HG03103 (cell line): ENCODE measurements around the gene EPB41L4B.
"Not testable (repeated sequence)": the region's sequence is repeated elsewhere in the genome, so short reads cannot be mapped to it uniquely, and the experiment has no call there.

Source experiments
- ATAC-seq: cut with Tn5 transposase; IDR thresholded peaks from one replicate; pipeline ENCODE4 v1.9.1; 2021; ENCODE audit warnings: low read depth; ENCODE audit not compliant: unreplicated experiment

The EPB41L4B gene

DNA sequence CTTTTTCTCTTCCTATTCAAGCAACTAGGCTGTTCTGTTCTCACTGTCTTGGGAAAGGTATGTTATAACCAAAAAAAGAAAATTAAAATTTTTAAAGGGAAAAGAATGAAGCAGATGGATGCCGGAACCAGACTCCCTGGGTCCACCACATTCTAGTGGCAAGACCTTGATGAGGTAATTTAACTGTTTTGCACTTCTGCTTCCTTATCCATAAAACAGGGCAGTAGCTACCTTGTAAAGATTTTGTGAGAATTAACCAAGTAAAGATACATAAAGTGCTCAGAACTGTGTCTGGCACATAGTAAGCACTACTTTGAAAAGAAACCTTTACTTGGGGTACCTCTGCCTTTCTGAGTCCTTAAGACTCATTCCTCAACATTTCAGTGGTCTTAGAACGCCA, 17.0 kb downstream of the EPB41L4B start:
- ATAC-seq = no peak

DNA sequence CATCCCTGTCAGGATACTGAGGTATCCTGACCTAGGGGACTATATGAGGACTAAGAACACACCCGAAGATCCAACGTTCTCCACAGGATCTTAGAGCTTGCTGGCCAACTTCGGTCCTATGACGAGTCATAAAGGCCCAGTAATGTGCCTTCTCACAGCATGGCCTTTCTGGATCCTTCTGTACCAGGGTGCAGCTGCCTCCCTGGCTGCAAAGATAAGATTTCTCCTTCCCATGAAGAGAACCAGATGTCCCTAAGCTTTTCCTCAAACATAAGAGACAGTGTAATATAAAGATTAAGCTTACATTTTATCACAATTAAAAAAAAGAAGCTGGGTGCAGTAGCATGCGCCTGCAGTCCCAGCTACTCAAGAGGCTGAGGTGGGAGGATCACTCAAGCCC, 18.3 kb downstream of the EPB41L4B start:
- no peak for ATAC-seq

DNA sequence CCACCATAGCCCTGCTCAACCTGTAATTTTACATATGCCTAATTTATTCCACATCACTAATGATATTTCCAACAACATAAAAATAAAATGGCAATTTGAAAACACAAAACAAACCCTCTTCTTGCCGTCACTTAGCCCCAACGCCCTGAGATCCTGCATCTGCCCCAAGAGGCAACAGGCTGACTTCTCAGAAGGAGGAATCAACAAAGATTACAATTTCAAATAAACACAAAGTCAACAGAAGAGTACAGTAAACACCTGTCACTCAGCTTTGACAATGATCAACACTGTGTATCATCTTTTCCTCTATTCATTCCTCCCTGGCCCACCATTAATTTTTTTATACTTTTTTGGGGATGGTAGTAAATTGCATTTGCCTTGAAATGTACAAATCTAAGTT, 19.8 kb downstream of the EPB41L4B start:
- no peak for ATAC-seq

DNA sequence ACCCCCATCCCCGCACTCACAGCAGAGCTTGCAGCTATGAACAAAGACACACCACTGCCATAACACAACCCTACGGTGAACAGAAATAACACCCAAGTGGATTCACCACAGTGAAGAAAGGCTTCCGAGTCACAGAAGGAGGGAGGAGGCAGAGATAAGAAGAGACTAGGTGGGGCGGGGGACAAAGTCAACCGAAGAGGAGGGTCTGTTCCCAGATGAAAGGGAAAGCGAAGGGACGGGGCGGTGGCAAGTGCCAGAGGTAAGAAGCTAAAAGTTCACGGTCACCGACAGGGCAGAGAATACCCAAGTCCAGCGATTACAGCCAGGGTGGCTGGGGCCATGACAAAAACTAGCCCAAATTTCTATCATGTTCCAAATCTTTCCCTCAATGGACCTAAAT, 21.0 kb downstream of the EPB41L4B start:
- no peak for ATAC-seq

DNA sequence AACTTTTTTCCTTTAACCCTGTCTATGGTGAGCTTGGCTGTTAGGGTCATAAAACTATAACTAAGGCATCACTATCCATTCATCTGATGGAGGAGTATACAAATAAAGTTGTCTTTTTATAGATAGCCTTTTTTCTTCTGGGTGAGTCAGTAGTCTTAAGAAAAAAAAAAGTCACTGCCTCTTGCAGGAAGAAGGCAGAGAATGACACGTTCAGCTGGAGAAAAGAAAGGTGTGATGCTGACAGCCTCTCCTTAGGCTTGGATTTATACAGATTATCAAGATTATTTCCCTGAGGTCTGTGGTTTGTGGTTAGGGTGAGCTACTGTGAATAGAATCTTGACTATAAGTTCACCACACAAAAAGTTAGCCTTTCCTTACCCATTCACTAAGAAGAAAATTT, 23.0 kb downstream of the EPB41L4B start:
- ATAC-seq = no peak

DNA sequence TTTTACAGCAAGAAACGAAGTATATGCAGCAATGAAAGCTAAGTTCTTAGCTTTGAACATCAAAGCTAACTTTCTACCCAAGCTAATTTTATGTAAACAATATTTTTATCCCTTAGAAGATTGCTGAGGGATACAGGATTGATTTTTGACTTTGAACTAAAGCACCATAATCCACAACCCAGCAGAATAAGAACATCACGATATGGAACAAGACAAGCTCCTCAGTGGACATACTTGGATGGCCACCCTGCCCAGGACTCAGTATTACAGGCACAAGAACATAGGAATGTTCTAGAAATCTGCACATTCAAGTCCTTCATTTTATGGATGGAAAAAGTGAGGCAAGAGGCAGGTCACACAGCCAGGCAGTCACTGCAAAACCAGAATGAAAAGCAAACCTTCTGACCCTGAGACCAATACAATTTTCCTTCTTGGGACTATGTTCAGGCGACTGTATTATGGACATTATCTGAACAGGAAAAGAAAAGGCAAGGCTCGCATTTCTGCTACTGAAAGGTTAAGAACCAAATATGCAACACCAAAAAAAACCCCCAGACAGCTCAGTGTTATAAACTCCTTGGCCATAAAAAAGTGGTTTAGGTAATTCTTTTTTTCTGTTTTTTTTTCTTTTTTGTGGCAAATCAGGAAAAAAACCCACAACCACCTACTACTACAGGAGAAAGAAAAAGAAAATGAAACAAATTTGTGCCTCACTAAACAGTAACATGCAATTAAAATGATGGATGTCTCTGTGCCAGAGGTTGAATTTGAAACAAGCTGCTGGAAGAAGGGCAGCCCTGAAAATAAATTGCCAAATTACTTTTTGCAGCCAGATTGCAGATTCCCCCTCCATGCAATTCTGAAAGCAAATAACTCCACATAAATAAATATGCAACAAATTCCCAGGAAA, 25.4 kb downstream of the EPB41L4B start:
- no peak for ATAC-seq

DNA sequence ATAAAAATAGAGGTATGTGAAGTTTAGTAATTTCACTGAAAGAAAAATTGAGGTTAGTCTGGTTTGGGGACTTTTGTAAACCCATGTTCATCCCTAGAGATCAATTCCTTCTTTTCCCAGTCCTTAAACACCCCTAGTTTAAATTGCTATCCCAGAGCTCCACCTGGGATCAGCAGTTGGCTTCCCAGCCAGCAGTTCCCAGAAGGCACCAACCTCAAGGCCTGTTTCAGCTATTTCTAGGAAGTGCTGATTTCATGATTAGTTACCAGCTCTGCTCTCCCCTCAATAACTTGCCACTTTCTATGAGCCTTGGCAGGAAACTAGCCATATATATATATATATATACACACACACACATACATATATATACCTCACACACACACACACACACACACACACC, 30.5 kb downstream of the EPB41L4B start:
- no peak for ATAC-seq

DNA sequence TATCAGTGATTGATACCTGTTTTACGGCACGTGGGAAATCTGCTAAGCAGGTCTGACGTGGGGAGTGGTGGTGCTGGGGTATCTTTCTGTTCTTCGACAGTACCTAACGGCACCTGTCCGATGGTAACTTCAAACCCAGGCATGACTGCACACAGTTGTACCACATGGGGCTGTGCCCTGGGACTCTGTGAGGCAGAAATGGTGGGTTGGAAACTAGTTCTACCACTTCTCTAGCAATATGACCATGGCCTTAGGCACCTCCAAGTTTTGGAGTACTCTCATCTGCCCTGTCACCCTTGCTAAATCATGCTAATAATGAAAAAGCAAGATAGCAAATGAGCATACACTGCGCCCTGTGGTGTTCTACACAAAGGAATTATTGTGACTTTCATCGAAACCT, 30.9 kb downstream of the EPB41L4B start:
- ATAC-seq = no peak

DNA sequence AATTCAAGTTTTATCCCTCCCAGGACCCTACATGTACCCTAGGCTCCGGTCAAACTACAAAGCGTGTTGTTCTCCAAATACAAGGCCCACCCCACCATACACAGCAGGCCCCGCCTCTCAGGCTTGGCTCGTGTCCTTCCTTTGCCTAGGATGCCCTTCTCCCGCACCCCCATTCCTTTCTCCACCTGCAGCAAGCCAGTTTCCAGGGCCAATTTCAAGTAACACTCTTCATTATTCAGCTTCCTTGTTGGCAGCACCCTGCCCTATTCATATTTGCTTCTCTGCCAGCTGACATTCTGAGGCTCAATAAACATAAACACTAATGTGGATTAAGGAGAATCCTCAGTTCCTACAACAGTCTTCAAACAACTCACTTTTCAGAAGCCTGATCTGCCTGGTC, 31.7 kb downstream of the EPB41L4B start:
- no peak for ATAC-seq

DNA sequence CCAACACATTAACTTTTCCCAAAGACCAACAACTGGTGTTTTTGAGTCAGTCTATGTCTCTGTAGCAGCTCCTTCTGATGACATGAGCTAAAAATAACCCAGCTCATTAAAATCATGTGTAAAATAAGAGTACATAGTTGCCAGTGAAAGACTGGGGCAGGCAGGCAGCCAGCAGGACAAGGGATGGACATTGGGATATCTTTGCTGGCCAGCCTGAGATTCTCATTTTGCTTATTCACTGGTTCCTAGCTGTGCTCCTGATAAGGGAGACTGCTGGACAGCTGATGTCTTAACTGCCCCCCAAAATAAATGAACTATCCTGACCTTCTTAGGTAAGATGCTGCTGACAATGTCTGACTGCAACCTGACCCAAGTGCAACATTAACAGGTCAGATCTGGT, 33.9 kb downstream of the EPB41L4B start:
- ATAC-seq = no peak

DNA sequence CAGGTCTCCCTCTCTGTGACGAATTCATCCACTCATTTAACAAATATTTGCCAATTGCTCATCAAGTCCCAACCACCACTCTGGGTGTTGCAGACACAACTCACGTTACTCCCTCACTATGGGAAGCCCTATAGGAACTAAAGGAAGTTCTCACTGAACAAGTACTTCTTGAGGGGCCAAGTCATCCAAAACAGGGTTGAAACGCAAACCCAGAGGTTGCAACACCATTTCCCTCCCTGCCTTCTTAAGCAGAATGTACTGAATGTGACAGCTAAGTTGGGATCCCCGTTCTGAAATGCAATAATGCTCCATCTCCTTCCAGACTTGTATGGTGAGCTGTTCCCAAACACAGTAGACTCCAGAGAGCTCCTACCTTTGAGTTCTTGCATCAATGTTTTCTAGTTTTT, 34.3 kb downstream of the EPB41L4B start:
- no peak for ATAC-seq

DNA sequence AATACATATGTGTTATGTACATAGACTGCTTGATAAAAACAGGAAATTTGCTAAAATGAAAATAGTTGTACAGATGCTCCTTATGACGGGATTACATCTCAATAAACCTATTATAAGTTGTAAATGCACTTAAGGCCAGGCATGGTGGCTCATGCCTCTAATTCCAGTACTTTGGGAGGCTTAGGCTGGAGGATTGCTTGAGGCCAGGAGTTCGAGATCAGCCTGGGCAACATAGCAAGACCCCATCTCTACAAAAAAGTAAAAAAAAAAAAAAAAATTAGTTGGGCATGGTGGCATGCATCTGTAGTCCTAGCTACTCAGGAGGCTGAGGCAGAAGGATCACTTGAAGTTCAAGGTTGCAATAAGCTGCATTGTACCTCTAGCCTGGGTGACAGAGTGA, 37.2 kb downstream of the EPB41L4B start:
- not testable (repeated sequence) for ATAC-seq

DNA sequence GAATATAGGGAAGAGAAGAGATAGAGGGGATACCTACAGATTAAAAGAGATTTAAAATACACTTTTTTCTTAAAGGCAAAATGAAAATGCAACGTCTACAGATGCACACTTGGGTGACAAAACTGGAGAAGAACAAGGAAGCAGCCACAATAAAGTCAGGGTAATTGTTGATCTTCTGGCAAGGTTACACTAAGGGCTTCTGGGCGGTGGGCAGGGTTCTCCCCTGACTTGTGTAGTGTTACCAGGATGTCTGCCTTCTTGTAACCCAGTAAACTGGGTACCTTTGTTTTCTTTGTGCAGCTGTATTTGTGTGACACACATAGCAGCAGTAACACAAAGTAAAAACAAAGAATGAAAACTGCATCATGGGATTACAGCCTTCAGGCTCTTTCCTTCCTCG, 37.8 kb downstream of the EPB41L4B start:
- ATAC-seq = no peak

DNA sequence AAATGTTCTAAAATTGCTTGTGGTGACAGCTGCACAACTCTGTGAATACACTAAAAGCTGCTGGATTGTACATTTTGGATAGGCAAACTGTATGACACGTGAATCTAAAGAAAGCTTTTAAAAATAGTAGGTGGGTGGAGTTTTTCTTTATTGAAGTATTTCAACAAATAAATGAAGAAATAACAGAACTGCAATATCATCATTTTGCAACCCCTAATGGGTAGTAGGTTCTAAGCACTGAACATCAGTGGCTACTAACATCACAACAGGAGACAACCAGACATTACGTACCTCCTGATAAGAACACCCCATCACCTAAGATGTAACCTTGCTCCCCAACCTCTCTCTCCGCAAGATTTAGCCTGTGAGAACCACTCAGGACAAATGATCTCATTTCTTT, 38.6 kb downstream of the EPB41L4B start:
- ATAC-seq = no peak

DNA sequence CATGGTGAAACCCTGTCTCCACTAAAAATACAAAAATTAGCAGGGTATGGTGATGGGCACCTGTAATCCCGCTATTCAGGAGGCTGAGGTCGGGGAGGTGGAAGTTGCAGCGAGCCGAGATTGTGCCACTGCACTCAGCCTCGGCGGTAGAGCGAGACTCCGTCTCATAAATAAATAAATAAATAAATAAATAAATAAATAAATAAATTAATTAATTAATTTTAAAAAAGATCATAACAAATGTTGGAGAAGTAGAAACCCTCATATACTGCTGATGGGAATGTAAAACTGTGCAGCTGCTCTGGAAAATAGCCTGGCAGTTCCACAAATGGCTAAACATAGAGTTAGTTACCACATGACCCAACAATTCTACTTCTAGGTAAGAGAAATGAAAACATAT, 39.3 kb downstream of the EPB41L4B start:
- no peak for ATAC-seq

DNA sequence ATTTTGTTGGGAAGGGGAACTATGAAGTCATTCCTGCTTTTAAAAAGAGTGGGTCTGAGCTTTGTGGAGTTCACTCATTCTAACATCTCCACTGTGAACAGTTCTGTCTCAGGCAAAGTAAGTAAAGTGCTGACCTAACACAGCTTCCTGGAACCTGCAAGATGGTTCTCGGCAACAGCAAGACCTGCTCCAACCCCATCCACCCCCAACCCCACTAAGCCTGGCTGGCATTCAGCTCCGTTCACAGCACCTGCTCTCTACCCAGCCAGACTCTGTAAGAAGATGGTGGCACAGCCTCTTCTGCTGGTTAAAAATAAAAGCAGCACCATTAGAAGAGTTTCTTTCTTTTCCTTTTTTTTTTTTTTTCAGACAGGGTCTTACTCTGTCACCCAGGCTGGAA, 42.0 kb downstream of the EPB41L4B start:
- ATAC-seq = no peak

DNA sequence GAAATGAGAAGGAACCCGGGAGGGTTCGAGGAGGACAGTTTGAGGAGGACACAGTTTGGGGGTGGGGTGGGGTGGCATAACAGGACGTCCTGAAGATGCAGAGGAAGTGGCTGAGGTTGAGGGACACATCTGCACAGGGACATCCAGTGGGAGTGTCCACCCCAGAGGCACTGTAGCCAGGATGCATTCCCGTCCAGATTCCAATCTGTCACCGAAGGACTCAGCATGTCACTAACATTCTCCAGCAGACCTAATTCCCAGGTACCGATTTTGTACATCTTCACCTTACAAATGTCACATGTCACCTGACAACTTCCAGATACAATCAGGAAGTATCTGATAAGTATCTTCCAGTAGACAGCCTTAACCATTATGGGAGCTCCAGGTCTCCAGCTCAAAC, 42.6 kb downstream of the EPB41L4B start:
- ATAC-seq = no peak

DNA sequence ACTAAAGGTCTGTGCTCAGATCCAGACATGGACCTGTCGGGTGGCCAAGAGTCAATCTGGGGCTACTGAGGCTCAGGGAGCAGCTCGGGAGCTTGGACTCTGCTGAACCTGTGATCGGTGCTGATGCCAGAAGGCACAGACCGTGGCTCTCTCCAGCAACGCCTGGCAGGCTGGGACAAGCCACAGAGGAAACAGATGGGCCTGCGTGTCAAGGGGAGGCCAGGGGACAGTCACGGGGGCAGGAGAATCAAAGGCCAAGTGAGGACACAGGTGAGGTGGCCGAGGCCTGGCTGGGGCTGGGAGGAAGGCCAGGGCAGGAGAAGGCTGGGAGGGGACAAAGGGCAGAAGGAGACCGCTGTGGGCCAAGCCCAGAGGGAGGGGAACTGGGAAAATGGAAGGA, 43.4 kb downstream of the EPB41L4B start:
- no peak for ATAC-seq

DNA sequence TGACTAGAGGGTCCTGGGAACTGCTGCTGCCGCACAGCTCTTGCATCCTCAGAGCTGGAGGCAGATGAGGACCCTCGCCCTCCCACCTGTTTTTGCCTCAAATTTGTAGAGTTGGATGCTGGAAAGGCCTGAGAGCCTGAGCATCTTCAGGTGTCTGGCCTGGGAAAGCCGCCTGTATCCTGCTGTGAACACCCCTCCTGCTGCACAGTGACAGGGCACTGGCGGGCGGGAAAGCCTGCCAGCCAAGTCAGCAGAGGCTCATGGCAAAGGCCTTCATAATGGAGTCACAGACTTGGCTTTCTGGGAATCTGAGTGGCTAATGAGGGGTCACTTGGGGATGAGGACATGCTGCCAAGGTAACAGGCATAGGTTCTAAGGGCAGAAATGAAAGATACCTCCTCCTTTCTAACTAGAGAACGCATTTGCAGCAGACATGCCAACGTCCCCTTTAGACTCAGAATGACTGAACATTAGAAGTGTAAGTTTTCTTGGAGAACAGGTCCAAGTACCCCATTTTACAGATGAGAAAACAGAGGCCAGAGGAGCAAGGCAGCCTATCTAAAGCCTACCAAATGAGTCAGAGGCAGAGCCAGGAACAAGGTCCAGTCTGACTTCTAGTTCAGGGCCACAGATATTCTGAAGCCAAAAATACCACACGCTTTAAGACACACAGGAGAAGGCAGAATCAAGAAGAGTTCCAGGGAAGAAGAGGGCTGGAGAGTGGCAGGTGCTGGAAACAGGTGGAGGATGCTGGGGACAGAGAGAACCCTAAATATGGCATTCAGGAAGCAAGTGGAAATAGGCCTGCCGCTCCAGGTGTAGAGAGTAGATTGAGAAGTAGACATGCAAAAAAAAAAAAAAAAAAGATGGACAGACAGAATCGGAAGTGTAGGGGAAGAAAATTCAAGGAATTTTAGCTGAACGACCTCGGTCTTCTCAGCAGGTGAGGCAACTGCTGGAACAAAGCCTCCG, 44.1 kb downstream of the EPB41L4B start:
- ATAC-seq = no peak

DNA sequence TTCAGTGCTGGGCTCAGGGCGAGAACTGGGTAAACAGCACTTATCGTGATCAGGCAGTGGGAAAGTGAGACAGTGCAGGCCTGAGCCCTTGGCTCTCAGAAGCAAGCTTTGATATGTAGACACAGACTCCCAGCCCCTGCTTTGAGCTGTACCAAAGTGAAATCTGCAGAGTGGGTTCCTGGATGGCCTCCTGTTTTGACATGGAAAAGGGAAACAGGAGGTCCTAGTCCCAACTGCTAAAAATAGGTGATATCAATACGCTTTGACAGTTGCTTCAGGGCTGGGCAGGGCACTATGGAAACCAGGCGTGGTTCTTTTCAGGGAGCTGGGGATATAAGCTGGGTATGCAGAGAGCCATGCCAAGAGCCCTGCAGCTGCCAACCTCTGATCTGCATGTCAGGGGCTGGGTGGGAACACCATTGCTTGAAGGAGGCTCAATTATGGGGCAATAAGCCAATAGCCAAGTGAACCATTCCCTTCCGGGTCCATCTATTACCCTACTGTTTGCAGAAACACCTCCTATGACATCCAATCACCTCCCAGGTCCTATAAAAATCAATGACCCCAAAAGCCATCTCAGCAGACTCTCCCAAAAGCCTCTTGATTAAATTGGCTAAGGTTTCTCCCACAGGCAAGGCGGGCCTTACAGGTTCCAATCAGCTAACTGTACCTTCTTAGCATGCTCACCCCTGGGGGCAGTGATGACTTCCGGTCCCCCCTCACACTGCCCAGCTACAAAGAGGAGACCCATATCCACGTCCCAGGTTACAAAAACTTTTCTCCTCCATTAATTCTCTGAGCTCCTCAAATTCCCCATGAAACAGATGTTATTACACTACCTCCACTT, 45.8 kb downstream of the EPB41L4B start:
- ATAC-seq = no peak

DNA sequence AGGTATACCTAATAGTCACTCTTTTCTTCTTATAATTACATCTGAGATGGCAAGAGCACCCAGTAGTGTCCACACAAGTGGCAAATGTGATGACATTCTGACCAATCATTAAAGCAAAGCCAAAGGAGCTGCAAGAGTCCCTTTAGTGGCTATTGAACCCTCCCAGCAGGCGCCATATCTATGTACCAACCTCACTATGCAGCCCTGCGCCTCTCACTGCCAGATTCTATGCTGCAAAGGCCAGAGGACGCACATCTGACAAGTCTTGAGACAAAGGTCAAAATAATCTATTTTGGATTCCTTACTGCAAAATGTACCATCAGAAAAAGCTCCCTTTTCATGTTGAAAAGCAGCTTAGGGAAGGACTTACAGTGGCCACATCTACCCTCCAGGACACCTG, 47.0 kb downstream of the EPB41L4B start:
- ATAC-seq = no peak
